ENCODE results near the gene IL17RE.
A peak's percentile ranks its signal among the peaks of the same experiment; 100 is the strongest.
"Not testable (repeated sequence)": the region's sequence is repeated elsewhere in the genome, so short reads cannot be mapped to it uniquely, and the experiment has no call there.

Gene IL17RE

GRCh38 chr3:9902372-9903237, at the start of gene IL17RE:
Gene IL17RE (plus strand): TSS chr3:9902848. CDS start chr3:9902933, 85 bp downstream.
- no peak for TF ChIP-seq CTCF (IDR thresholded peaks at IDR 0.05; ENCODE audit: low read depth, low read length)
- Histone ChIP-seq H3K36me3 (no peaks in the 10 kb centered on the region), H3K27ac (no peak within 1 kb of the TSS), H3K27me3 (ENCODE audit: insufficient read depth, low read depth, severe bottlenecking) (no peaks in the 10 kb centered on the region), H3K9me3 (ENCODE audit: severe bottlenecking) (no peaks in the 10 kb centered on the region), H3K4me3 (ENCODE audit: low read depth, low read length) (no peak within 1 kb of the TSS)
- DNase-seq, result no peak

- not testable (repeated sequence) for H3K4me3 ChIP-seq (ENCODE audit: low read depth, low read length); H3K27me3 ChIP-seq (ENCODE audit: insufficient read depth, low read depth, severe bottlenecking); H3K9me3 ChIP-seq (ENCODE audit: severe bottlenecking); H3K36me3 ChIP-seq
- peak; percentile 79 for DNase-seq
- peak overlapping the region; percentile 91 for H3K27ac ChIP-seq
These were observed 48.2 kb upstream of the IL17RE start for GRCh38 chr3:9854291-9854940.

GRCh38 chr3:9855594-9855993, 47.1 kb upstream of the IL17RE start:
- H3K27me3 ChIP-seq (ENCODE audit: insufficient read depth, low read depth, severe bottlenecking), result no peaks in the 10 kb centered on the region
- no peaks in the 10 kb centered on the region for H3K36me3 ChIP-seq
- peak; percentile 20 for DNase-seq
- no peak for TF ChIP-seq CTCF (IDR thresholded peaks at IDR 0.05; ENCODE audit: low read depth, low read length)
- H3K27ac ChIP-seq, result peak overlapping the region; percentile 91
- H3K4me3 ChIP-seq (ENCODE audit: low read depth, low read length), result no peak overlapping the region
- H3K9me3 ChIP-seq (ENCODE audit: severe bottlenecking), result no peaks in the 10 kb centered on the region

- Histone ChIP-seq H3K27me3 (ENCODE audit: insufficient read depth, low read depth, severe bottlenecking) (no peaks in the 10 kb centered on the region), H3K27ac (no peak overlapping the region), H3K4me3 (ENCODE audit: low read depth, low read length) (no peak overlapping the region), H3K36me3 (no peaks in the 10 kb centered on the region), H3K9me3 (ENCODE audit: severe bottlenecking) (no peaks in the 10 kb centered on the region)
- TF ChIP-seq CTCF (IDR thresholded peaks at IDR 0.05; ENCODE audit: low read depth, low read length), result no peak
- no peak for DNase-seq
These were observed 43.1 kb upstream of the IL17RE start for GRCh38 chr3:9859530-9860025.

- Histone ChIP-seq H3K4me3 (ENCODE audit: low read depth, low read length) (no peak overlapping the region), H3K36me3 (no peaks in the 10 kb centered on the region), H3K27ac (no peak overlapping the region), H3K27me3 (ENCODE audit: insufficient read depth, low read depth, severe bottlenecking) (no peaks in the 10 kb centered on the region), H3K9me3 (ENCODE audit: severe bottlenecking) (no peaks in the 10 kb centered on the region)
- TF ChIP-seq CTCF (IDR thresholded peaks at IDR 0.05; ENCODE audit: low read depth, low read length), result no peak
- no peak for DNase-seq
These were observed 41.4 kb upstream of the IL17RE start for GRCh38 chr3:9861201-9861600.

GRCh38 chr3:9861626-9862130, 41.0 kb upstream of the IL17RE start:
- Histone ChIP-seq H3K9me3 (ENCODE audit: severe bottlenecking) (no peaks in the 10 kb centered on the region), H3K27ac (no peak overlapping the region), H3K4me3 (ENCODE audit: low read depth, low read length) (no peak overlapping the region), H3K36me3 (no peaks in the 10 kb centered on the region), H3K27me3 (ENCODE audit: insufficient read depth, low read depth, severe bottlenecking) (no peaks in the 10 kb centered on the region)
- DNase-seq, result no peak
- TF ChIP-seq CTCF (IDR thresholded peaks at IDR 0.05; ENCODE audit: low read depth, low read length), result no peak
